ENCODE data around the gene DDI1.

The DDI1 gene

GRCh38 chr11:104036588-104036987 lies at the start of gene DDI1:
Gene DDI1, plus strand, starts transcription at chr11:104036640. Its CDS starts 183 bp downstream, at chr11:104036823.
- FAIRE-seq (no peak), DNase-seq (ENCODE audit: insufficient read length, low spot score) (no peak)
- no peak for TF ChIP-seq CTCF (IDR thresholded peaks at IDR 0.05; ENCODE audit: insufficient read depth, missing control alignments)

- TF ChIP-seq CTCF (IDR thresholded peaks at IDR 0.05; ENCODE audit: insufficient read depth, missing control alignments) = no peak
- no peak for FAIRE-seq
- DNase-seq (ENCODE audit: insufficient read length, low spot score) = no peak
Measured at GRCh38 chr11:103987629-103988594, 48.5 kb upstream of the DDI1 start.

GRCh38 chr11:103988595-103988969 lies 47.9 kb upstream of the DDI1 start:
- no peak for FAIRE-seq
- TF ChIP-seq CTCF (IDR thresholded peaks at IDR 0.05; ENCODE audit: insufficient read depth, missing control alignments) = no peak
- DNase-seq (ENCODE audit: insufficient read length, low spot score) = no peak

GRCh38 chr11:103993507-103993906 lies 42.9 kb upstream of the DDI1 start:
- FAIRE-seq = no peak
- TF ChIP-seq CTCF (IDR thresholded peaks at IDR 0.05; ENCODE audit: insufficient read depth, missing control alignments) = no peak
- no peak for DNase-seq (ENCODE audit: insufficient read length, low spot score)

GRCh38 chr11:103994094-103994493 lies 42.3 kb upstream of the DDI1 start:
- no peak for TF ChIP-seq CTCF (IDR thresholded peaks at IDR 0.05; ENCODE audit: insufficient read depth, missing control alignments)
- no peak for FAIRE-seq
- DNase-seq (ENCODE audit: insufficient read length, low spot score) = no peak

GRCh38 chr11:103994518-103994917 lies 41.9 kb upstream of the DDI1 start:
- no peak for TF ChIP-seq CTCF (IDR thresholded peaks at IDR 0.05; ENCODE audit: insufficient read depth, missing control alignments)
- no peak for DNase-seq (ENCODE audit: insufficient read length, low spot score)
- FAIRE-seq = no peak

- TF ChIP-seq CTCF (IDR thresholded peaks at IDR 0.05; ENCODE audit: insufficient read depth, missing control alignments) = no peak
Measured at GRCh38 chr11:103995896-103996295, 40.5 kb upstream of the DDI1 start.

More at GRCh38 chr11:103995896-103996295, 40.5 kb upstream of the DDI1 start:
- no peak for FAIRE-seq
- no peak for DNase-seq (ENCODE audit: insufficient read length, low spot score)
